Keratinocyte (primary cell): Measurements from ENCODE around the gene MAP4K1. TPM values are rescaled to one million over a fixed set of nuclear protein-coding genes. Genes with fewer than 3 reads are reported as not detected.
A peak's percentile ranks its signal among the peaks of the same experiment; 100 is the strongest.

Experiments
- DNase-seq: peaks from one replicate; pipeline ENCODE4 v3.0.0-alpha.2; 2011; ENCODE audit warnings: low read depth, missing footprints, low spot score
- FAIRE-seq: peaks from 2 replicates; lab custom pipeline; 2011; peaks lifted over from hg19 to GRCh38; lab: Jason Lieb, UNC
- H2AFZ ChIP-seq: 2 replicates; pipeline ENCODE4 v1.6.0; 2012; ENCODE audit warnings: low read length, control low read depth, inconsistent platforms; ENCODE audit not compliant: control insufficient read depth
- H3K27ac ChIP-seq: 2 replicates; pipeline ENCODE4 v1.5.1; 2011; ENCODE audit warnings: low read length; ENCODE audit not compliant: control insufficient read depth, insufficient read depth
- H3K27me3 ChIP-seq: 3 replicates; pipeline ENCODE4 v1.6.0; 2011; ENCODE audit warnings: low read length; ENCODE audit not compliant: control insufficient read depth, insufficient read depth; ENCODE audit errors: extremely low read depth
- H3K36me3 ChIP-seq, 2 experiments: 2 replicates in 1 of 2; 3 replicates in 1 of 2; pipeline ENCODE4 v1.5.1; 2011; ENCODE audit warnings: low read length in 2 of 2, mild to moderate bottlenecking in 1 of 2; ENCODE audit not compliant: control insufficient read depth in 2 of 2, insufficient read depth in 2 of 2; ENCODE audit errors: extremely low read depth in 1 of 2
- H3K4me1 ChIP-seq: 3 replicates; pipeline ENCODE4 v1.5.1; 2011; ENCODE audit warnings: low read length; ENCODE audit not compliant: control insufficient read depth, insufficient read depth; ENCODE audit errors: extremely low read depth
- H3K4me2 ChIP-seq: 3 replicates; pipeline ENCODE4 v1.6.0; 2011; ENCODE audit warnings: low read depth, low read length; ENCODE audit not compliant: control insufficient read depth, insufficient read depth; ENCODE audit errors: extremely low read depth
- H3K4me3 ChIP-seq, 3 experiments: fragments of 200-600 bp in 1 of 3; sonication (generic) in 1 of 3; 2 replicates in 2 of 3; 3 replicates in 1 of 3; pipeline ENCODE4 v1.5.1; 2011 to 2016; ENCODE audit warnings: low read length in 3 of 3, mild to moderate bottlenecking in 3 of 3, control low read depth in 2 of 3, inconsistent platforms in 1 of 3, low read depth in 1 of 3, mixed read lengths in 1 of 3, mixed run types in 1 of 3, moderate library complexity in 1 of 3; ENCODE audit not compliant: control insufficient read depth in 2 of 3, insufficient read depth in 2 of 3; ENCODE audit errors: extremely low read depth in 1 of 3
- H3K79me2 ChIP-seq: 2 replicates; pipeline ENCODE4 v1.6.0; 2012; ENCODE audit warnings: low read length; ENCODE audit not compliant: control insufficient read depth, insufficient read depth
- H3K9ac ChIP-seq: 3 replicates; pipeline ENCODE4 v1.6.0; 2011; ENCODE audit warnings: low read length; ENCODE audit not compliant: control insufficient read depth, insufficient read depth; ENCODE audit errors: extremely low read depth
- H3K9me1 ChIP-seq: 3 replicates; pipeline ENCODE4 v1.6.0; 2011; ENCODE audit warnings: low read length; ENCODE audit not compliant: control insufficient read depth, insufficient read depth; ENCODE audit errors: extremely low read depth
- H3K9me3 ChIP-seq: 2 replicates; pipeline ENCODE4 v1.5.1; 2012; ENCODE audit warnings: low read depth, low read length; ENCODE audit not compliant: control insufficient read depth
- H4K20me1 ChIP-seq: 3 replicates; pipeline ENCODE4 v1.6.0; 2011; ENCODE audit warnings: low read length; ENCODE audit not compliant: control insufficient read depth, insufficient read depth; ENCODE audit errors: extremely low read depth
- EZH2 ChIP-seq: IDR thresholded peaks from one replicate; pipeline ENCODE4 v1.6.1; 2012; ENCODE audit warnings: inconsistent platforms, mild to moderate bottlenecking, low read length, moderate library complexity
- dilution Hi-C: fragments of 300-500 bp; cut with MboI; formaldehyde crosslinking; loops from one replicate; pipeline ENCODE4 v1.7.0; 2020; ENCODE audit warnings: low sequenced_read_pairs; ENCODE audit not compliant: extremely low pct_ligation_motif_present
- polyA plus RNA-seq, 5 experiments: library from polyadenylated mRNA; depleted of rRNA in 3 of 5; stranded (reverse) in 3 of 5; stranded (forward) in 1 of 5; unstranded in 1 of 5; fragments of >200 nt; gene quantifications; 1 replicate in 1 of 5; 2 replicates in 3 of 5; 3 replicates in 1 of 5; pipeline versions ENCODE4 v1.2.1 to v1.2.3, GENCODE V29; 2011 to 2012; ENCODE audit warnings: missing spikeins in 2 of 5, low read depth in 1 of 5, low replicate concordance in 1 of 5
- TF ChIP-seq, protein P1 (sequence below), 3 experiments: IDR thresholded peaks in 1 of 3; conservative IDR thresholded peaks in 1 of 3; optimal IDR thresholded peaks in 1 of 3; 2 replicates in 2 of 3; 3 replicates in 1 of 3; pipeline versions ENCODE3 to v1.5.1; 2011; ENCODE audit warnings: low read length in 3 of 3, mild to moderate bottlenecking in 3 of 3, moderate library complexity in 2 of 3, control low read depth in 1 of 3, inconsistent platforms in 1 of 3; ENCODE audit not compliant: insufficient read depth in 2 of 3; ENCODE audit errors: extremely low read depth in 1 of 3

The MAP4K1 gene
- polyA plus RNA-seq, 1 donor (not counting 4 experiments of a cell fraction or from before 2014, with no cell fraction given) = 0.25 TPM

DNA sequence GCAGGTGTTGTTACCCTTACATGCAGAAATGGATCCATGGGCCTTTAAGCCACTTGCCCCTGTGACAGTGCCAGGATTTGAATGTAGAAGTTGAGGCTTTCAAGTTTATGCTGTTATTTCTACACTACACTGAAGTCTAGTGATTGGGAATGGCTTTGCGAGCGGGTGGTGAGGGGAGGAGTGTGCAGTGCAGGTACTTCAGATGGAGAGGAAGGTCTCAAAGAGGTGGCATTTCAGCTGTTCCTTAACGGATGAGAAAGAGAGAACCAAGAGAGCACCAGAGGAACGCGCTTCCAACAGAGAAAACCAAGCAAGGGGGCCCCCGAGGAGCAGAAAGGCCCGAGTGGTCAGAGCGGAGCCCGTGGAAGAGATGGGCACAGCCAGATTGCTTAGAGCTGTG, 43.0 kb upstream of the MAP4K1 start:
- H3K4me3 ChIP-seq = no peak overlapping the region
- H3K9ac ChIP-seq = peak overlapping the region; percentile 49
- H3K36me3 ChIP-seq = peaks cover 10 to 46% of the 10 kb centered on the region in 2 experiments
- DNase-seq (no peak), FAIRE-seq (no peak)
- peak overlapping the region; percentile 1 for H3K4me2 ChIP-seq
- H3K27ac ChIP-seq = peak overlapping the region; percentile 34
- no peak for TF ChIP-seq EZH2
- TF ChIP-seq, protein P1, sequence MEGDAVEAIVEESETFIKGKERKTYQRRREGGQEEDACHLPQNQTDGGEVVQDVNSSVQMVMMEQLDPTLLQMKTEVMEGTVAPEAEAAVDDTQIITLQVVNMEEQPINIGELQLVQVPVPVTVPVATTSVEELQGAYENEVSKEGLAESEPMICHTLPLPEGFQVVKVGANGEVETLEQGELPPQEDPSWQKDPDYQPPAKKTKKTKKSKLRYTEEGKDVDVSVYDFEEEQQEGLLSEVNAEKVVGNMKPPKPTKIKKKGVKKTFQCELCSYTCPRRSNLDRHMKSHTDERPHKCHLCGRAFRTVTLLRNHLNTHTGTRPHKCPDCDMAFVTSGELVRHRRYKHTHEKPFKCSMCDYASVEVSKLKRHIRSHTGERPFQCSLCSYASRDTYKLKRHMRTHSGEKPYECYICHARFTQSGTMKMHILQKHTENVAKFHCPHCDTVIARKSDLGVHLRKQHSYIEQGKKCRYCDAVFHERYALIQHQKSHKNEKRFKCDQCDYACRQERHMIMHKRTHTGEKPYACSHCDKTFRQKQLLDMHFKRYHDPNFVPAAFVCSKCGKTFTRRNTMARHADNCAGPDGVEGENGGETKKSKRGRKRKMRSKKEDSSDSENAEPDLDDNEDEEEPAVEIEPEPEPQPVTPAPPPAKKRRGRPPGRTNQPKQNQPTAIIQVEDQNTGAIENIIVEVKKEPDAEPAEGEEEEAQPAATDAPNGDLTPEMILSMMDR (optimal IDR thresholded peaks at IDR 0.05 in 1 of 3, IDR thresholded peaks at IDR 0.05 in 1 of 3, conservative IDR thresholded peaks at IDR 0.05 in 1 of 3; ENCODE audit: extremely low read depth in 1 of 3, insufficient read depth in 2 of 3, low read length in 3 of 3) = no peak
- no peak overlapping the region for H2AFZ ChIP-seq
- peaks cover 79% of the 10 kb centered on the region for H3K79me2 ChIP-seq
- H3K27me3 ChIP-seq = no peaks in the 10 kb centered on the region
- peaks cover 22% of the 10 kb centered on the region for H4K20me1 ChIP-seq
- H3K9me3 ChIP-seq = no peaks in the 10 kb centered on the region
- dilution Hi-C loops = no loop called here
- no peaks in the 10 kb centered on the region for H3K9me1 ChIP-seq
- H3K4me1 ChIP-seq = peaks cover 94% of the 10 kb centered on the region

- Histone ChIP-seq H3K9ac (peak overlapping the region; percentile 80), H3K4me1 (peaks cover 94% of the 10 kb centered on the region), H3K9me1 (no peaks in the 10 kb centered on the region), H4K20me1 (peaks cover 4% of the 10 kb centered on the region), H3K4me2 (peak overlapping the region; percentile 75), H3K79me2 (peaks cover 79% of the 10 kb centered on the region), H3K27me3 (no peaks in the 10 kb centered on the region), H3K27ac (peak overlapping the region; percentile 98), H3K36me3 (peaks cover 10 to 47% of the 10 kb centered on the region in 2 experiments), H3K9me3 (no peaks in the 10 kb centered on the region), H2AFZ (no peak overlapping the region), H3K4me3 (peak overlapping the region in 2 of 3 experiments; percentile 33 to 34)
- DNase-seq (peak; percentile 90), FAIRE-seq (peak; percentile 89)
- no peak for TF ChIP-seq EZH2
- TF ChIP-seq, protein P1 (optimal IDR thresholded peaks at IDR 0.05 in 1 of 3, IDR thresholded peaks at IDR 0.05 in 1 of 3, conservative IDR thresholded peaks at IDR 0.05 in 1 of 3; ENCODE audit: extremely low read depth in 1 of 3, insufficient read depth in 2 of 3, low read length in 3 of 3) = no peak
- dilution Hi-C loops = no loop called here
Observed at GRCh38 chr19:38658462-38659306, 40.9 kb upstream of the MAP4K1 start.
